K562 (cell line): ENCODE results near the gene MRPS18B. TPM values are rescaled to one million over a fixed set of nuclear protein-coding genes. Genes with fewer than 3 reads are reported as not detected.
A peak's percentile ranks its signal among the peaks of the same experiment; 100 is the strongest.

Experiments
- ATAC-seq: fragments of 200-7000 bp; cut with Tn5 transposase; 3 replicates; pipeline ENCODE4 v1.9.1; 2020; ENCODE audit warnings: moderate library complexity
- BruUV-seq: library from RNA; stranded (reverse); fragments of 400-500 nt; replicated peaks from 2 replicates; lab custom pipeline; 2021; lab: Mats Ljungman, UMichigan
- CTCF ChIA-PET: fragments of 300-600 bp; formaldehyde crosslinking; extraction: SDS; loops from one replicate; lab custom pipeline; 2021; ENCODE audit warnings: low intra/inter-chr PET ratio; lab: Yijun Ruan, JAX
- POLR2A ChIA-PET: fragments of 300-600, 350-650 bp; sonication (Branson Sonifier 250); formaldehyde crosslinking; extraction: SDS; loops from one replicate; lab custom pipeline; 2021; ENCODE audit warnings: antibody characterized with exemption, inconsistent platforms; lab: Yijun Ruan, JAX
- DNase-seq, 4 experiments: peaks; one replicate each; pipeline versions ENCODE4 v3.0.0 to v3.0.0-alpha.2; 2011 to 2018; ENCODE audit warnings: low spot score in 3 of 4, mixed read lengths in 3 of 4; ENCODE audit errors: extremely low read depth in 1 of 4
- FAIRE-seq: peaks from 2 replicates; lab custom pipeline; 2011; peaks lifted over from hg19 to GRCh38; lab: Jason Lieb, UNC
- H2AFZ ChIP-seq: 2 replicates; pipeline ENCODE4 v1.6.0; 2011; ENCODE audit warnings: low read depth, low read length, control low read depth, inconsistent platforms
- H3K27ac ChIP-seq: fragments of 200-600 bp; 3 replicates; pipeline ENCODE4 v1.8.0; 2011; ENCODE audit warnings: low read depth, mild to moderate bottlenecking, control low read depth, inconsistent platforms, low read length, moderate library complexity, mixed read lengths; ENCODE audit errors: extremely low read depth
- H3K27me3 ChIP-seq, 2 experiments: fragments of 300-600 bp in 1 of 2; 2 replicates in 1 of 2; 3 replicates in 1 of 2; pipeline versions ENCODE4 v1.6.0 to v1.8.0; 2011; ENCODE audit warnings: inconsistent platforms in 2 of 2, low read length in 2 of 2, mild to moderate bottlenecking in 1 of 2, mixed read lengths in 1 of 2, moderate library complexity in 1 of 2; ENCODE audit not compliant: control insufficient read depth in 2 of 2, insufficient read depth in 2 of 2
- H3K36me3 ChIP-seq: fragments of 300-600 bp; 3 replicates; pipeline ENCODE4 v1.8.0; 2011; ENCODE audit warnings: mild to moderate bottlenecking, low read length, inconsistent platforms; ENCODE audit not compliant: control insufficient read depth, insufficient read depth
- H3K4me1 ChIP-seq, 2 experiments: fragments of 200-600 bp in 1 of 2; replicated peaks in 1 of 2; 2 replicates in 1 of 2; 3 replicates in 1 of 2; pipeline versions ENCODE4 v1.5.1 to v1.8.0; 2011; ENCODE audit warnings: inconsistent platforms in 2 of 2, low read length in 2 of 2, mild to moderate bottlenecking in 1 of 2, mixed read lengths in 1 of 2, moderate library complexity in 1 of 2; ENCODE audit not compliant: control insufficient read depth in 2 of 2, insufficient read depth in 2 of 2
- H3K4me2 ChIP-seq: 2 replicates; pipeline ENCODE4 v1.6.1; 2011; ENCODE audit warnings: low read length, control low read depth, inconsistent platforms, mixed read lengths; ENCODE audit not compliant: insufficient read depth
- H3K4me3 ChIP-seq: fragments of 200-600 bp; sonication (generic), shearing (Covaris generic); 2 replicates; pipeline ENCODE4 v1.5.1; 2016; ENCODE audit warnings: control low read depth, inconsistent platforms
- H3K79me2 ChIP-seq: fragments of 200-600 bp; 3 replicates; pipeline ENCODE4 v1.8.0; 2011; ENCODE audit warnings: low read length, inconsistent platforms; ENCODE audit not compliant: control insufficient read depth, insufficient read depth
- H3K9ac ChIP-seq, 2 experiments: 2 replicates each; pipeline versions ENCODE4 v1.6.0 to v1.6.1; 2011; ENCODE audit warnings: low read depth in 2 of 2, low read length in 2 of 2, control low read depth in 1 of 2, inconsistent platforms in 1 of 2, mild to moderate bottlenecking in 1 of 2, mixed read lengths in 1 of 2; ENCODE audit not compliant: insufficient read depth in 1 of 2
- H3K9me1 ChIP-seq: one replicate; pipeline ENCODE4 v1.6.0; 2011; ENCODE audit warnings: inconsistent platforms, mild to moderate bottlenecking, low read length, moderate library complexity; ENCODE audit not compliant: control insufficient read depth, insufficient read depth
- H3K9me3 ChIP-seq: replicated peaks from 2 replicates; pipeline ENCODE4 v1.5.1; 2011; ENCODE audit warnings: low read depth, low read length, inconsistent platforms; ENCODE audit not compliant: control insufficient read depth, insufficient read depth
- H4K20me1 ChIP-seq: replicated peaks from 2 replicates; pipeline ENCODE4 v1.6.1; 2011; ENCODE audit warnings: low read length, inconsistent platforms, mixed read lengths; ENCODE audit not compliant: control insufficient read depth, insufficient read depth
- C11orf30 ChIP-seq: fragments of 450-650 bp; IDR thresholded peaks from 2 replicates; pipeline ENCODE4 v1.6.1; 2016; ENCODE audit warnings: low read depth, mild to moderate bottlenecking
- COPS2 ChIP-seq: fragments of 450-650 bp; conservative IDR thresholded peaks from 2 replicates; pipeline ENCODE4 v1.6.1; 2016; ENCODE audit warnings: mild to moderate bottlenecking, moderate library complexity
- ELF4 ChIP-seq: fragments of 450-650 bp; formaldehyde crosslinking; IDR thresholded peaks from 2 replicates; pipeline ENCODE4 v1.4.0; 2022; ENCODE audit warnings: missing genetic modification characterization
- HMG20A ChIP-seq: fragments of 450-650 bp; formaldehyde crosslinking; conservative IDR thresholded peaks from 2 replicates; pipeline ENCODE4 v1.4.0; 2020; ENCODE audit warnings: mild to moderate bottlenecking, mixed read lengths
- MAFF ChIP-seq: IDR thresholded peaks from 2 replicates; pipeline ENCODE4 v1.6.1; 2012; ENCODE audit warnings: low read length, improper control_type of control experiment
- MAFG ChIP-seq: fragments of 450-650 bp; conservative IDR thresholded peaks from 2 replicates; pipeline ENCODE4 v1.6.1; 2016; ENCODE audit warnings: missing genetic modification characterization, missing compliant biosample characterization
- MAFK ChIP-seq: IDR thresholded peaks from 2 replicates; pipeline ENCODE4 v1.6.1; 2011; ENCODE audit warnings: low read length, improper control_type of control experiment
- MXD1 ChIP-seq: fragments of 250-450 bp; sonication (Bioruptor Pico); IDR thresholded peaks from 2 replicates; pipeline ENCODE4 v1.8.0; 2021; ENCODE audit warnings: borderline replicate concordance, mild to moderate bottlenecking, moderate library complexity; ENCODE audit not compliant: poor library complexity, severe bottlenecking
- ZNF316 ChIP-seq: fragments of 450-650 bp; IDR thresholded peaks from 2 replicates; pipeline ENCODE4 v1.6.1; 2016
- ZNF431 ChIP-seq: sonication (generic); formaldehyde crosslinking; IDR thresholded peaks from 2 replicates; pipeline ENCODE4 v1.8.0; 2022; ENCODE audit warnings: mild to moderate bottlenecking, missing genetic modification reagents
- WGBS: fragments of 100-300 bp; shearing (Covaris generic); methylation state at CpG from one replicate; pipeline ENCODE4 v1.1.6; 2016; ENCODE audit warnings: low coverage, mixed read lengths; ENCODE audit not compliant: insufficient coverage; ENCODE audit errors: missing lambda C conversion rate; 5-methylcytosine and 5-hydroxymethylcytosine counted together
- in situ Hi-C: fragments of 300-500 bp; cut with MboI; formaldehyde crosslinking; loops from 4 replicates; pipeline ENCODE4 v1.15.0; 2018; ENCODE audit warnings: inconsistent platforms, mixed read lengths
- intact Hi-C: fragments of 100-400 bp; cut with micrococcal nuclease; formaldehyde crosslinking; loops from 2 replicates; pipeline ENCODE4 v1.14.2; 2022
- polyA plus RNA-seq, 8 experiments: library from polyadenylated mRNA; depleted of rRNA in 4 of 8; stranded (reverse) in 5 of 8; unstranded in 3 of 8; fragments of >200 nt; fragmentation: Nextera tagmentation in 2 of 8; fragmentation: Illumina TruSeq in 1 of 8; extraction: Ambion mirVana in 2 of 8; extraction: Trizol in 1 of 8; gene quantifications; 2 replicates each; pipeline versions ENCODE4 v1.2.1 to v1.2.3, GENCODE V29; 2011 to 2014; ENCODE audit warnings: inconsistent platforms in 1 of 8, missing spikeins in 1 of 8
- total RNA-seq, 7 experiments: library from RNA; depleted of rRNA in 6 of 7; stranded (reverse); fragments of >200 nt in 6 of 7; fragmentation: Illumina TruSeq in 2 of 7; extraction: Trizol in 2 of 7; gene quantifications; 2 replicates each; pipeline versions ENCODE4 v1.2.1 to v1.2.3, GENCODE V29; 2011 to 2021; ENCODE audit warnings: low replicate concordance in 1 of 7

Gene MRPS18B
- total and polyA plus RNA-seq, 9 of the 15 experiments (the other 6 are each of a cell fraction or from before 2014, with no cell fraction given) = 132 to 383 (median 178) TPM

GRCh38 chr6:30654798-30655742, 37.4 kb downstream of the MRPS18B start:
- no peaks in the 10 kb centered on the region for H3K9me3 ChIP-seq
- DNase-seq = no peak
- no peak overlapping the region for H3K27ac ChIP-seq
- in situ Hi-C loops = no loop called here
- H4K20me1 ChIP-seq = no peaks in the 10 kb centered on the region
- no peaks in the 10 kb centered on the region for H3K27me3 ChIP-seq
- H3K9ac ChIP-seq = no peak overlapping the region
- ChIA-PET CTCF (no interaction called here), POLR2A (interaction anchor here (1.0 to 2.6 kb wide), 4 partner anchors 12 to 62 kb away, joined by 3 to 9 read pairs (median 4); partner anchors contain the start of genes MDC1 and NRM)
- intact Hi-C loops = no loop called here
- no peaks in the 10 kb centered on the region for H3K9me1 ChIP-seq
- H3K36me3 ChIP-seq = peaks cover 92% of the 10 kb centered on the region
- no peak for ATAC-seq
- 90% methylated on average over 19 of the region's 19 CpGs for WGBS
- no TSS peak for BruUV-seq
- FAIRE-seq = no peak
- no peak overlapping the region for H3K4me3 ChIP-seq
- H2AFZ ChIP-seq = no peak overlapping the region
- TF ChIP-seq MAFF (peak; percentile 68), MXD1 (no peak), MAFK (peak; percentile 74), HMG20A (CRISPR knock-in tag) (no peak), ZNF316 (peak; percentile 74), ELF4 (CRISPR knock-in tag) (no peak), C11orf30 (peak; percentile 52), ZNF431 (CRISPR knock-in tag) (no peak), MAFG (peak; percentile 56), COPS2 (no peak)
- no peaks in the 10 kb centered on the region; a peak in 1 of 5 replicates for H3K4me1 ChIP-seq
- no peak overlapping the region for H3K4me2 ChIP-seq
- no peaks in the 10 kb centered on the region for H3K79me2 ChIP-seq
